SK-N-SH treated with all-trans-retinoic acid at 6 μM for 48 hours (cell line): ENCODE data around the gene OSBPL1A.

Source experiments
- ATAC-seq: fragments of 200-7000 bp; cut with Tn5 transposase; 3 replicates; pipeline ENCODE4 v1.9.1; 2020; ENCODE audit warnings: mild to moderate bottlenecking, moderate library complexity
- ARNTL ChIP-seq: fragments of 450-650 bp; formaldehyde crosslinking; IDR thresholded peaks from 2 replicates; pipeline ENCODE4 v1.5.0; 2020; ENCODE audit warnings: low read depth, mild to moderate bottlenecking, moderate library complexity, borderline replicate concordance
- BACH2 ChIP-seq: fragments of 250-450 bp; sonication (Bioruptor Pico); IDR thresholded peaks from 2 replicates; pipeline ENCODE4 v1.9.0; 2021; ENCODE audit warnings: mild to moderate bottlenecking, borderline replicate concordance
- CREB5 ChIP-seq: fragments of 250-450 bp; sonication (Bioruptor Pico); IDR thresholded peaks from 2 replicates; pipeline ENCODE4 v1.5.1; 2020; ENCODE audit warnings: low read depth, mild to moderate bottlenecking, moderate library complexity
- CSDC2 ChIP-seq: fragments of 250-450 bp; sonication (Bioruptor Pico); IDR thresholded peaks from 2 replicates; pipeline ENCODE4 v1.5.0; 2020; ENCODE audit warnings: mild to moderate bottlenecking, moderate library complexity
- CSRNP3 ChIP-seq: fragments of 250-450 bp; sonication (Bioruptor Pico); IDR thresholded peaks from 2 replicates; pipeline ENCODE4 v1.5.1; 2021; ENCODE audit warnings: mild to moderate bottlenecking, moderate library complexity
- ESRRG ChIP-seq: fragments of 250-450 bp; sonication (Bioruptor Pico); IDR thresholded peaks from 2 replicates; pipeline ENCODE4 v1.6.1; 2021; ENCODE audit warnings: mild to moderate bottlenecking
- ISL1 ChIP-seq: fragments of 250-450 bp; sonication (Bioruptor Pico); IDR thresholded peaks from 2 replicates; pipeline ENCODE4 v2.1.2; 2022; ENCODE audit warnings: mild to moderate bottlenecking, moderate library complexity
- OSR1 ChIP-seq: fragments of 250-450 bp; sonication (Bioruptor Pico); IDR thresholded peaks from 2 replicates; pipeline ENCODE4 v1.8.0; 2022; ENCODE audit warnings: moderate library complexity, mild to moderate bottlenecking, inconsistent platforms
- PATZ1 ChIP-seq: fragments of 250-450 bp; sonication (Bioruptor Pico); IDR thresholded peaks from 2 replicates; pipeline ENCODE4 v1.8.0; 2020; ENCODE audit warnings: mild to moderate bottlenecking, moderate library complexity, borderline replicate concordance
- POU6F1 ChIP-seq: fragments of 250-450 bp; sonication (Bioruptor Pico); IDR thresholded peaks from 2 replicates; pipeline ENCODE4 v1.8.0; 2021; ENCODE audit warnings: low read depth, mild to moderate bottlenecking, moderate library complexity, borderline replicate concordance
- PPARA ChIP-seq: fragments of 250-450 bp; sonication (Bioruptor Pico); IDR thresholded peaks from 2 replicates; pipeline ENCODE4 v1.5.0; 2020; ENCODE audit warnings: mild to moderate bottlenecking, borderline replicate concordance
- RARB ChIP-seq: fragments of 250-450 bp; sonication (Bioruptor Pico); IDR thresholded peaks from 2 replicates; pipeline ENCODE4 v1.8.0; 2021; ENCODE audit warnings: mild to moderate bottlenecking, moderate library complexity
- SNAI2 ChIP-seq: fragments of 250-450 bp; sonication (Bioruptor Pico); IDR thresholded peaks from 2 replicates; pipeline ENCODE4 v1.5.0; 2020; ENCODE audit warnings: mild to moderate bottlenecking, moderate library complexity
- TCF4 ChIP-seq: fragments of 250-450 bp; sonication (Bioruptor Pico); IDR thresholded peaks from 2 replicates; pipeline ENCODE4 v1.8.0; 2021; ENCODE audit warnings: mild to moderate bottlenecking, moderate library complexity, borderline replicate concordance
- TSHZ2 ChIP-seq: fragments of 250-450 bp; sonication (Bioruptor Pico); IDR thresholded peaks from 2 replicates; pipeline ENCODE4 v1.5.0; 2020; ENCODE audit warnings: mild to moderate bottlenecking, moderate library complexity
- ZC3H10 ChIP-seq: fragments of 250-450 bp; sonication (Bioruptor Pico); IDR thresholded peaks from 2 replicates; pipeline ENCODE4 v1.5.1; 2021; ENCODE audit warnings: mild to moderate bottlenecking, moderate library complexity
- ZFP3 ChIP-seq: fragments of 250-450 bp; sonication (Bioruptor Pico); IDR thresholded peaks from 2 replicates; pipeline ENCODE4 v1.5.0; 2020; ENCODE audit warnings: mild to moderate bottlenecking, moderate library complexity
- ZNF565 ChIP-seq: fragments of 450-650 bp; formaldehyde crosslinking; conservative IDR thresholded peaks from 2 replicates; pipeline ENCODE4 v1.5.0; 2020; ENCODE audit warnings: low read depth, mild to moderate bottlenecking, moderate library complexity
- ZNF70 ChIP-seq: fragments of 450-650 bp; formaldehyde crosslinking; IDR thresholded peaks from 2 replicates; pipeline ENCODE4 v1.5.0; 2020; ENCODE audit warnings: mild to moderate bottlenecking, moderate library complexity
- ZNF8 ChIP-seq: fragments of 450-650 bp; formaldehyde crosslinking; IDR thresholded peaks from 2 replicates; pipeline ENCODE4 v1.5.0; 2020; ENCODE audit warnings: mild to moderate bottlenecking, moderate library complexity

OSBPL1A gene

GRCh38 chr18:24168496-24168895 lies 229.1 kb downstream of the OSBPL1A start:
- TF ChIP-seq CREB5 (no peak), TSHZ2 (no peak), BACH2 (CRISPR knock-in tag) (no peak), OSR1 (CRISPR knock-in tag) (no peak), ZNF70 (CRISPR knock-in tag) (no peak), ARNTL (CRISPR knock-in tag) (no peak), TCF4 (CRISPR knock-in tag) (no peak), RARB (CRISPR knock-in tag) (no peak), CSRNP3 (CRISPR knock-in tag) (no peak)
- ATAC-seq: no peak

GRCh38 chr18:24161304-24161703 lies 236.3 kb downstream of the OSBPL1A start:
- no peak for TF ChIP-seq POU6F1 (CRISPR knock-in tag)
- TF ChIP-seq ISL1: no peak
- TF ChIP-seq ZNF70 (CRISPR knock-in tag): no peak
- no peak for TF ChIP-seq CREB5
- no peak for TF ChIP-seq ARNTL (CRISPR knock-in tag)
- no peak for TF ChIP-seq ZC3H10
- TF ChIP-seq ZFP3 (CRISPR knock-in tag): no peak
- ATAC-seq: no peak

- no peak for ATAC-seq
- no peak for TF ChIP-seq ISL1
- no peak for TF ChIP-seq OSR1 (CRISPR knock-in tag)
- TF ChIP-seq SNAI2 (CRISPR knock-in tag): no peak
- no peak for TF ChIP-seq CSDC2
- TF ChIP-seq TCF4 (CRISPR knock-in tag): no peak
- TF ChIP-seq, all 23 proteins: peak for 0
Measured at GRCh38 chr18:24160086-24160485, 237.5 kb downstream of the OSBPL1A start.

- TF ChIP-seq ZNF565 (CRISPR knock-in tag): no peak
- no peak for TF ChIP-seq ZNF8
- no peak for TF ChIP-seq ESRRG (CRISPR knock-in tag)
- no peak for ATAC-seq
Measured at GRCh38 chr18:24157855-24158254, 239.8 kb downstream of the OSBPL1A start.

GRCh38 chr18:24153397-24153796 lies 244.2 kb downstream of the OSBPL1A start:
- ATAC-seq: no peak
- TF ChIP-seq PPARA (CRISPR knock-in tag) (no peak), ZFP3 (CRISPR knock-in tag) (no peak), ZNF565 (CRISPR knock-in tag) (no peak), PATZ1 (CRISPR knock-in tag) (no peak), ZNF70 (CRISPR knock-in tag) (no peak), ARNTL (CRISPR knock-in tag) (no peak), ZNF8 (no peak), CSRNP3 (CRISPR knock-in tag) (no peak), POU6F1 (CRISPR knock-in tag) (no peak), OSR1 (CRISPR knock-in tag) (no peak)
